NCI-H1092 treated with DMSO at 0.1 percent for 48 hours (cell line): ENCODE results near the gene OR10H3.
A peak's percentile ranks its signal among the peaks of the same experiment; 100 is the strongest.
"Not testable (repeated sequence)": the region's sequence is repeated elsewhere in the genome, so short reads cannot be mapped to it uniquely, and the experiment has no call there.

Experiments
- DNase-seq: peaks from one replicate; lab custom pipeline; 2025; lab: John Stamatoyannopoulos, UW

Gene OR10H3

GRCh38 chr19:15737722-15738121, at the start of gene OR10H3:
OR10H3 (plus strand) TSS chr19:15737985; CDS start chr19:15741393, 3,408 bp downstream.
- no peak for DNase-seq

GRCh38 chr19:15696654-15697194, 41.1 kb upstream of the OR10H3 start:
- DNase-seq: no peak

GRCh38 chr19:15701757-15702533, 35.8 kb upstream of the OR10H3 start:
- no peak for DNase-seq

GRCh38 chr19:15702534-15702930, 35.3 kb upstream of the OR10H3 start:
- DNase-seq: peak; percentile 5

GRCh38 chr19:15714638-15715037, 23.1 kb upstream of the OR10H3 start:
- DNase-seq: no peak

- DNase-seq: no peak
Observed at GRCh38 chr19:15715642-15716041, 22.1 kb upstream of the OR10H3 start.

GRCh38 chr19:15717809-15718208, 20.0 kb upstream of the OR10H3 start:
- DNase-seq: no peak

GRCh38 chr19:15721268-15721667, 16.5 kb upstream of the OR10H3 start:
- no peak for DNase-seq

GRCh38 chr19:15722956-15723355, 14.8 kb upstream of the OR10H3 start:
- no peak for DNase-seq

GRCh38 chr19:15727724-15728123, 10.1 kb upstream of the OR10H3 start, which contains the start of gene OR10H2:
OR10H2 (plus strand) TSS chr19:15728024; CDS start chr19:15728044, 20 bp downstream.
- DNase-seq: no peak

GRCh38 chr19:15730538-15730937, 7.2 kb upstream of the OR10H3 start:
- no peak for DNase-seq

- DNase-seq: no peak
Observed at GRCh38 chr19:15732388-15732787, 5.4 kb upstream of the OR10H3 start.

GRCh38 chr19:15733895-15734294, 3.9 kb upstream of the OR10H3 start:
- DNase-seq: no peak

- no peak for DNase-seq
Observed at GRCh38 chr19:15740785-15741184, 3.0 kb downstream of the OR10H3 start.

GRCh38 chr19:15748239-15748638, 10.5 kb downstream of the OR10H3 start:
- no peak for DNase-seq

GRCh38 chr19:15758379-15758778, 20.6 kb downstream of the OR10H3 start:
- no peak for DNase-seq

- no peak for DNase-seq
Observed at GRCh38 chr19:15759962-15760565, 22.3 kb downstream of the OR10H3 start.

GRCh38 chr19:15769586-15769985, 31.8 kb downstream of the OR10H3 start:
- DNase-seq: no peak

- DNase-seq: not testable (repeated sequence)
Observed at GRCh38 chr19:15774159-15774558, 36.4 kb downstream of the OR10H3 start.

- no peak for DNase-seq
Observed at GRCh38 chr19:15775249-15775648, 37.5 kb downstream of the OR10H3 start.

- no peak for DNase-seq
Observed at GRCh38 chr19:15776264-15776663, 38.5 kb downstream of the OR10H3 start.

- no peak for DNase-seq
Observed at GRCh38 chr19:15776991-15777970, 39.5 kb downstream of the OR10H3 start.
